Esophagus squamous epithelium (tissue), 4 donors: ENCODE measurements around the gene LCE6A.

Source experiments
- CTCF ChIP-seq, 6 experiments: fragments of 450-650 bp in 4 of 6; fragments of 200-600 bp in 2 of 6; sonication (generic) in 2 of 6; IDR thresholded peaks; one replicate each; pipeline ENCODE4 v1.5.1; 2016 to 2019; ENCODE audit warnings: antibody characterized with exemption in 6 of 6, mild to moderate bottlenecking in 4 of 6, moderate library complexity in 4 of 6
- POLR2A ChIP-seq, 4 donors: fragments of 450-650 bp; IDR thresholded peaks; one replicate each; pipeline ENCODE4 v1.6.1; 2017; ENCODE audit warnings: antibody characterized with exemption in 4 of 4, mild to moderate bottlenecking in 4 of 4, moderate library complexity in 3 of 4

- TF ChIP-seq CTCF (IDR thresholded peaks at IDR 0.05) (no peak), POLR2A (IDR thresholded peaks at IDR 0.05) (no peak)
Measured at GRCh38 chr1:152888126-152888525, 45.5 kb downstream of the LCE6A start.
